Osteoblast (primary cell): ENCODE measurements around the gene ATP5F1B. TPM values are rescaled to one million over a fixed set of nuclear protein-coding genes. Genes with fewer than 3 reads are reported as not detected.

Experiments
- DNase-seq: peaks from one replicate; pipeline ENCODE4 v3.0.0; 2011; ENCODE audit warnings: low spot score, mixed read lengths; ENCODE audit not compliant: insufficient read length; ENCODE audit errors: missing footprints
- H2AFZ ChIP-seq: 2 replicates; pipeline ENCODE4 v1.6.0; 2011; ENCODE audit warnings: mild to moderate bottlenecking, low read length
- H3K27ac ChIP-seq: 2 replicates; pipeline ENCODE4 v1.5.1; 2011; ENCODE audit warnings: mild to moderate bottlenecking, low read depth, low read length, moderate library complexity
- H3K27me3 ChIP-seq: 2 replicates; pipeline ENCODE4 v1.6.0; 2012; ENCODE audit warnings: mild to moderate bottlenecking, control low read depth, inconsistent platforms, low read length, moderate library complexity; ENCODE audit not compliant: insufficient read depth
- H3K36me3 ChIP-seq: 2 replicates; pipeline ENCODE4 v1.5.1; 2011; ENCODE audit warnings: mild to moderate bottlenecking, low read length, control low read depth, moderate library complexity; ENCODE audit not compliant: insufficient read depth
- H3K4me1 ChIP-seq: 2 replicates; pipeline ENCODE4 v1.5.1; 2011; ENCODE audit warnings: mild to moderate bottlenecking, low read length, control low read depth, moderate library complexity; ENCODE audit not compliant: insufficient read depth
- H3K4me2 ChIP-seq: 2 replicates; pipeline ENCODE4 v1.6.0; 2011; ENCODE audit warnings: mild to moderate bottlenecking, low read length; ENCODE audit not compliant: insufficient read depth
- H3K4me3 ChIP-seq: fragments of 200-600 bp; sonication (generic); 3 replicates; pipeline ENCODE4 v1.5.1; 2012; ENCODE audit warnings: mild to moderate bottlenecking, low read length, inconsistent platforms; ENCODE audit not compliant: insufficient read depth
- H3K79me2 ChIP-seq: 2 replicates; pipeline ENCODE4 v1.6.0; 2012; ENCODE audit warnings: mild to moderate bottlenecking, low read length, control low read depth, inconsistent platforms; ENCODE audit not compliant: insufficient read depth
- H3K9me3 ChIP-seq: 2 replicates; pipeline ENCODE4 v1.5.1; 2011; ENCODE audit warnings: low read depth, low read length, control low read depth
- H4K20me1 ChIP-seq: 2 replicates; pipeline ENCODE4 v1.6.0; 2012; ENCODE audit warnings: mild to moderate bottlenecking, low read length, control low read depth; ENCODE audit not compliant: insufficient read depth
- CTCF ChIP-seq: IDR thresholded peaks from 2 replicates; pipeline ENCODE4 v1.5.1; 2011; ENCODE audit warnings: mild to moderate bottlenecking, low read depth, low read length, moderate library complexity; ENCODE audit errors: extremely low read depth
- total RNA-seq: library from RNA; depleted of rRNA; stranded (reverse); fragments of >200 nt; gene quantifications from 2 replicates; pipeline ENCODE4 v1.2.3, GENCODE V29; 2012

The ATP5F1B gene
- total RNA-seq, 1 donor, result 308 TPM

GRCh38 chr12:56628671-56629458, 16.9 kb downstream of the ATP5F1B start:
- Histone ChIP-seq H3K4me1 (peaks cover 31% of the 10 kb centered on the region), H2AFZ (peak overlapping the region; percentile 77), H3K4me2 (peak overlapping the region; percentile 96), H3K4me3 (peak overlapping the region; percentile 93), H4K20me1 (peaks cover 75% of the 10 kb centered on the region), H3K27ac (peak overlapping the region; percentile 85), H3K9me3 (no peaks in the 10 kb centered on the region), H3K79me2 (peaks cover 93% of the 10 kb centered on the region), H3K27me3 (no peaks in the 10 kb centered on the region), H3K36me3 (peaks cover 15% of the 10 kb centered on the region)
- peak; percentile 93 for DNase-seq
- no peak for TF ChIP-seq CTCF

DNA sequence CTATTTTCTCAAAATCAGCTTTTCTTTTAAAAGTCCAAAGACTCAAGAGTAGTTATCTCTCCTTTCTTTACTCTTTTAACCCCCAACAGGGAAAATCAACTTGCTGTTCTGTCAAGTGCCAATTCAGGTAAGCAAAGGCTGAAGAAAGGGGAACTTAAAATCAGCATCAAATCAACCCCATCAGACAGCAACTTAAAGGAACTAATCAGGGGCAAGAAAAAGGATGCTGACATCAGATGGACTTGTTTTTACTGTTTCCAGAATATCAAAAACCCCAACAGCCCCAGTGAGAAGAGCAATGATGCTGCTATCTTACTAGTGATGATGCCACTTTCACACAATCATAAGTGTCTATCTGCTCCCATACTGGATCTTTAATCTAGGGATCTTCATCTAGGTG, 19.1 kb downstream of the ATP5F1B start:
- Histone ChIP-seq H3K27ac (no peak overlapping the region), H2AFZ (no peak overlapping the region), H3K27me3 (no peaks in the 10 kb centered on the region), H3K4me2 (no peak overlapping the region), H3K79me2 (peaks cover 93% of the 10 kb centered on the region), H3K4me1 (peaks cover 14% of the 10 kb centered on the region), H3K36me3 (peaks cover 28% of the 10 kb centered on the region), H3K4me3 (no peak overlapping the region), H3K9me3 (no peaks in the 10 kb centered on the region), H4K20me1 (peaks cover 72% of the 10 kb centered on the region)
- no peak for DNase-seq
- no peak for TF ChIP-seq CTCF

GRCh38 chr12:56622535-56622934, 23.2 kb downstream of the ATP5F1B start:
- H3K36me3 ChIP-seq, result peaks cover 35% of the 10 kb centered on the region
- TF ChIP-seq CTCF, result no peak
- peaks cover 76% of the 10 kb centered on the region for H4K20me1 ChIP-seq

DNA sequence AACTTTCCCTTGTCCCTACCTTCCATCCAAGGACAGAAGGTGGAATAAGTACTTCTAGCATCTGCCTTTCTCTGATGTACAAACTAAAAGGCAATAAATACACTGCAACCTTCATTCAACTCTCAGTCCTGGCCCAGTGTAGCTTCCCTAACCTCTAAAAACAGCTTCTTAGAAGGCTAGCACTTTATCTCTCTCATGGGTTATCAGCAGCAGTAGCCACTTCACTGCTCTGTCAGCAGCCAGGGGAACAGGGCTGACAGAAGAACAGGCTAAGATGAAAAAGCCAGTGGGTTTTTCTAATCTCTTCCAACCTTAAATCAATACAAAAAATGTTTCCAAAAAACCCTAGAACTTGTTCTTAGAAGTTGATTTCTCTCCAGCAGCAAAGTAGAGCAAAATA, 28.9 kb downstream of the ATP5F1B start:
- Histone ChIP-seq H3K9me3 (no peaks in the 10 kb centered on the region), H3K36me3 (peaks cover 64% of the 10 kb centered on the region), H3K4me3 (no peak overlapping the region), H3K4me2 (no peak overlapping the region), H3K4me1 (no peaks in the 10 kb centered on the region), H3K27ac (no peak overlapping the region), H2AFZ (no peak overlapping the region), H3K27me3 (no peaks in the 10 kb centered on the region), H3K79me2 (peaks cover 76% of the 10 kb centered on the region), H4K20me1 (peaks cover 54% of the 10 kb centered on the region)
- TF ChIP-seq CTCF, result no peak
- no peak for DNase-seq

More at GRCh38 chr12:56622535-56622934, 23.2 kb downstream of the ATP5F1B start:
- no peak overlapping the region for H3K27ac ChIP-seq
- peaks cover 99% of the 10 kb centered on the region for H3K79me2 ChIP-seq
- DNase-seq, result no peak
- H3K4me3 ChIP-seq, result no peak overlapping the region
- H3K27me3 ChIP-seq, result no peaks in the 10 kb centered on the region
- H3K4me1 ChIP-seq, result no peaks in the 10 kb centered on the region
- no peak overlapping the region for H3K4me2 ChIP-seq
- no peaks in the 10 kb centered on the region for H3K9me3 ChIP-seq
- no peak overlapping the region for H2AFZ ChIP-seq
